GM23248 (cell line): ENCODE results near the gene RRP7A. TPM values are rescaled to one million over a fixed set of nuclear protein-coding genes. Genes with fewer than 3 reads are reported as not detected.
"Not testable (repeated sequence)": the region's sequence is repeated elsewhere in the genome, so short reads cannot be mapped to it uniquely, and the experiment has no call there.

Source experiments
- DNase-seq: peaks from one replicate; pipeline ENCODE4 v3.0.0-alpha.2; 2015
- H2AFZ ChIP-seq: fragments of 200-600 bp; sonication (generic); 2 replicates; pipeline ENCODE4 v1.6.1; 2016; ENCODE audit warnings: antibody characterized with exemption
- H3F3A ChIP-seq: fragments of 200-600 bp; sonication (generic); 2 replicates; pipeline ENCODE4 v1.6.1; 2016; ENCODE audit warnings: mild to moderate bottlenecking, antibody characterized with exemption, mixed run types; ENCODE audit not compliant: insufficient read depth
- H3K27ac ChIP-seq: fragments of 200-600 bp; sonication (generic); 2 replicates; pipeline ENCODE4 v1.5.1; 2016; ENCODE audit warnings: mild to moderate bottlenecking
- H3K27me3 ChIP-seq: fragments of 200-600 bp; sonication (generic); replicated peaks from 2 replicates; pipeline ENCODE4 v1.6.1; 2016; ENCODE audit warnings: mild to moderate bottlenecking; ENCODE audit not compliant: insufficient read depth
- H3K36me3 ChIP-seq: fragments of 200-600 bp; sonication (generic); 2 replicates; pipeline ENCODE4 v1.6.1; 2016; ENCODE audit warnings: low read depth, mild to moderate bottlenecking
- H3K4me1 ChIP-seq: fragments of 200-600 bp; sonication (generic); 2 replicates; pipeline ENCODE4 v1.6.1; 2016; ENCODE audit warnings: mild to moderate bottlenecking; ENCODE audit not compliant: insufficient read depth
- H3K4me2 ChIP-seq: fragments of 200-600 bp; sonication (generic); one replicate; pipeline ENCODE4 v1.6.1; 2016; ENCODE audit warnings: mild to moderate bottlenecking; ENCODE audit not compliant: unreplicated experiment
- H3K4me3 ChIP-seq: fragments of 200-600 bp; sonication (generic); 2 replicates; pipeline ENCODE4 v1.5.1; 2016; ENCODE audit warnings: mild to moderate bottlenecking
- H3K79me2 ChIP-seq: fragments of 200-600 bp; sonication (generic); 2 replicates; pipeline ENCODE4 v1.6.1; 2016; ENCODE audit warnings: mild to moderate bottlenecking; ENCODE audit not compliant: insufficient read depth
- H3K9ac ChIP-seq: fragments of 200-600 bp; sonication (generic); 2 replicates; pipeline ENCODE4 v1.6.1; 2016; ENCODE audit warnings: mild to moderate bottlenecking
- H3K9me2 ChIP-seq: fragments of 200-600 bp; sonication (generic); 2 replicates; pipeline ENCODE4 v1.6.1; 2016; ENCODE audit warnings: mixed run types, mild to moderate bottlenecking, moderate library complexity; ENCODE audit not compliant: insufficient read depth
- H3K9me3 ChIP-seq: fragments of 200-600 bp; sonication (generic); one replicate; pipeline ENCODE4 v1.6.1; 2017; ENCODE audit warnings: low read depth
- H4K20me1 ChIP-seq: fragments of 200-600 bp; sonication (generic); 2 replicates; pipeline ENCODE4 v1.6.0; 2016; ENCODE audit not compliant: insufficient read depth
- EZH2 ChIP-seq: fragments of 200-600 bp; sonication (generic); IDR thresholded peaks from 2 replicates; pipeline ENCODE4 v1.6.1; 2018; ENCODE audit warnings: antibody characterized with exemption, mild to moderate bottlenecking; ENCODE audit not compliant: insufficient read depth, poor library complexity, severe bottlenecking
- EZH2phosphoT487 ChIP-seq: fragments of 200-600 bp; sonication (generic); IDR thresholded peaks from 2 replicates; pipeline ENCODE4 v1.6.1; 2018; ENCODE audit warnings: antibody characterized with exemption, moderate library complexity, mild to moderate bottlenecking, low read depth; ENCODE audit not compliant: insufficient read depth
- WGBS, 2 experiments: methylation state at CpG; one replicate each; pipeline ENCODE4 v1.1.6; 2015 to 2017; ENCODE audit warnings: low lambda C conversion rate in 2 of 2, low coverage in 1 of 2; ENCODE audit errors: missing lambda C conversion rate in 2 of 2; 5-methylcytosine and 5-hydroxymethylcytosine counted together
- in situ Hi-C: fragments of 300-500 bp; cut with MboI; formaldehyde crosslinking; loops from 2 replicates; pipeline ENCODE4 v1.15.0; 2020
- polyA plus RNA-seq: library from polyadenylated mRNA; unstranded; fragments of >200 nt; fragmentation: Nextera tagmentation; extraction: Ambion mirVana; gene quantifications from 2 replicates; pipeline ENCODE4 v1.2.1, GENCODE V29; 2016
- total RNA-seq: library from RNA; depleted of rRNA; stranded (reverse); fragments of >200 nt; shearing (Covaris generic); gene quantifications from 2 replicates; pipeline ENCODE4 v1.2.3, GENCODE V29; 2014

The RRP7A gene
- total and polyA plus RNA-seq, 2 experiments from 2014 or later: 31.7 to 48.2 TPM

DNA sequence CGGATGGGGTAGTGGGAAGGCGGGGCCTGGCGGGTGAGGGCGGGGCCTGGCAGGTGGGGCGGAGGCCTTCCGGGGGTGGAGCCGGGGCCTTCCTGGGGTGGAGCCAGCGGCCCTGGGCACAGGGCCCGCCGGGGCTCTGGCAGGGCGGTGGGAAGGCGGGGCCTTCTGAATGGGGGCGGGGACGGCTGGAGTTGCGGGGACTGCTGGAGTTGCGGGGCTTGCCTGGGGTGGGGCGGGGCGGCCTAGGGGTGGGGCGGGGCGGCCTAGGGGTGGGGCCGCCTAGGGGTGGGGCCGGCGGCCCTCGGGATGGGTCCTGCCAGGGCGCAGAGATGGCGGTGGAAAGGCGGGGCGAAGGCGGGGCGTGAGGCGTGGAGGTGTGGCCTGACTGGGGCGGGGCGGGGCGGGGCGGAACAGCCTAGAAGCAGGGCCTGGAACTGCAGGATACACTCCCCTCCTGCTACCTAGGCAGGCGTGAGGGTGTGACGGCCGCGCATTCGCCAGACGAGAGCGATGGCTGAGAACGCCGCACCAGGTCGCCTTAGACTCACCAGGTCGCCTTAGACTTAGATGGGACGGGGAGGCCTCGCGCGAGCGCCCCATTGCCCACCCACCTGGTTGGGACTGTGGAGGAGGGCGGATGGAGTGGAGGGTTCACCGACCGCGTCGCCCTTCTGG lies 19.3 kb downstream of the RRP7A start:
- no peak overlapping the region for H3K9ac ChIP-seq
- in situ Hi-C loops: no loop called here
- H4K20me1 ChIP-seq: no peaks in the 10 kb centered on the region
- H3K9me2 ChIP-seq: no peaks in the 10 kb centered on the region
- no peaks in the 10 kb centered on the region for H3K27me3 ChIP-seq
- H3K27ac ChIP-seq: no peak overlapping the region
- DNase-seq: peak; percentile 84
- H3K79me2 ChIP-seq: no peaks in the 10 kb centered on the region
- TF ChIP-seq EZH2 (no peak), EZH2phosphoT487 (no peak)
- H3K4me1 ChIP-seq: no peaks in the 10 kb centered on the region
- no peaks in the 10 kb centered on the region for H3F3A ChIP-seq
- no peaks in the 10 kb centered on the region for H3K36me3 ChIP-seq
- H3K4me2 ChIP-seq: no peak overlapping the region
- H3K4me3 ChIP-seq: peak overlapping the region; percentile 42; the same call in 1 of the 2 replicates
- H3K9me3 ChIP-seq: no peaks in the 10 kb centered on the region
- WGBS, 2 experiments: 5 to 8% methylated on average over 16 to 56 of the region's 56 CpGs
- peak overlapping the region; percentile 65 for H2AFZ ChIP-seq

GRCh38 chr22:42499773-42500160 lies 19.8 kb downstream of the RRP7A start:
- H3K27me3 ChIP-seq, H3K27ac ChIP-seq, H3F3A ChIP-seq, H3K9me2 ChIP-seq, H4K20me1 ChIP-seq, H2AFZ ChIP-seq, H3K4me3 ChIP-seq, H3K36me3 ChIP-seq, H3K9ac ChIP-seq, H3K4me2 ChIP-seq, H3K9me3 ChIP-seq, DNase-seq, in situ Hi-C loops, H3K4me1 ChIP-seq, H3K79me2 ChIP-seq: not testable (repeated sequence)
- WGBS, 2 experiments: 76% methylated on average over 14 to 15 of the region's 15 CpGs

GRCh38 chr22:42495533-42496141 lies 24.0 kb downstream of the RRP7A start:
- DNase-seq, H3K4me3 ChIP-seq, H3K9ac ChIP-seq, H3K27me3 ChIP-seq, H3K9me3 ChIP-seq, H3K36me3 ChIP-seq, H3K4me2 ChIP-seq, in situ Hi-C loops, H3F3A ChIP-seq, H3K4me1 ChIP-seq, H3K79me2 ChIP-seq, H3K9me2 ChIP-seq, H2AFZ ChIP-seq, H3K27ac ChIP-seq, H4K20me1 ChIP-seq: not testable (repeated sequence)
- 70 to 72% methylated on average over 10 of the region's 10 CpGs for WGBS, 2 experiments

DNA sequence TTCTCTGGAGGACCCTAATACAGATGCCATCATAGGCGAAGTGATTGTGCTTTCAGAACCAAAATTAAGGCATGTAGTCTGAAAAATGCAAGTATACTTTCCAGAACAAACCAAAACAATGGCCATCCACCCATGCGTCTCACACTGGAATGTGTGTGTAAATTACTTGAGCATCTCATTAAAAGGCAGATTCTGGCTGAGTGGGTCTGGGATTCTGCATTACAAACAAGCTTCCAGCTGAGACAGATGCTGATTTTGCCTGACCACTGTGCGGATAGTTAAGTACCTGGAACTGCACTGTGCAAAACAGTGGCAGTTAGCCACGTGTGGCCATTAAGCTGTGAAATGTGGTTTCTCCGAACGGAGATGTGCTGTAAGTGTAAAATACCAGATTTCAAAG lies 26.2 kb downstream of the RRP7A start:
- no peak for TF ChIP-seq EZH2phosphoT487
- TF ChIP-seq EZH2: no peak
- peaks cover 14% of the 10 kb centered on the region for H3K27me3 ChIP-seq
- no peaks in the 10 kb centered on the region for H3K9me2 ChIP-seq
- no peaks in the 10 kb centered on the region for H3K9me3 ChIP-seq
- no peaks in the 10 kb centered on the region for H3K79me2 ChIP-seq
- H3K9ac ChIP-seq: no peak overlapping the region
- H4K20me1 ChIP-seq: no peaks in the 10 kb centered on the region
- no peak for DNase-seq
- no peak overlapping the region for H3K27ac ChIP-seq
- no peak overlapping the region for H2AFZ ChIP-seq
- in situ Hi-C loops: no loop called here
- H3K4me3 ChIP-seq: no peak overlapping the region
- H3K36me3 ChIP-seq: no peaks in the 10 kb centered on the region
- no peak overlapping the region for H3K4me2 ChIP-seq
- H3F3A ChIP-seq: no peaks in the 10 kb centered on the region
- H3K4me1 ChIP-seq: no peaks in the 10 kb centered on the region
- WGBS, 2 experiments: 33 to 38% methylated on average over 6 of the region's 6 CpGs

DNA sequence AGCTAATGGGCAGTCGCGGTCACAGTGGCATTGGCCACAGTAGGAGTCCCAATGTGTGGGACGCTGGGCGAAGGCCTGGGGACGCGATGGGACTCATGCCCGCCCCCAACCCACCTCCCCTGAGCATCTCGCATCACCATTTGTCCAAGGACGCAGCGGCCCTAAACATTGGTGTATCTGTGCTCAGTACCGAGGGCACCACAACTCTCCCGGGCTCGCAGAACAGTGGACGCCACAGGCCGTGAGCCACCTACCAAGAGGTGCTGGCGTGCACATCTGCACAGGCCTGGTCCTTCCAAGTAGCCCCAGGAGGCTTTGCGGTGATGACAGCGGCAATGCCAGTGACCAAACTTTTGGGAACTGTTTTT lies 27.3 kb downstream of the RRP7A start:
- no peak for DNase-seq
- H4K20me1 ChIP-seq: no peaks in the 10 kb centered on the region
- H3K9me3 ChIP-seq: no peaks in the 10 kb centered on the region
- H3K27me3 ChIP-seq: peaks cover 14% of the 10 kb centered on the region
- H3K79me2 ChIP-seq: no peaks in the 10 kb centered on the region
- H3K27ac ChIP-seq: no peak overlapping the region
- H3F3A ChIP-seq: no peaks in the 10 kb centered on the region
- no peak for TF ChIP-seq EZH2phosphoT487
- no peak for TF ChIP-seq EZH2
- H3K36me3 ChIP-seq: no peaks in the 10 kb centered on the region
- no peak overlapping the region for H3K4me3 ChIP-seq
- no peaks in the 10 kb centered on the region for H3K9me2 ChIP-seq
- WGBS, 2 experiments: 86 to 87% methylated on average over 18 of the region's 18 CpGs
- H3K4me1 ChIP-seq: no peaks in the 10 kb centered on the region
- no peak overlapping the region for H3K9ac ChIP-seq
- in situ Hi-C loops: no loop called here
- no peak overlapping the region for H2AFZ ChIP-seq
- H3K4me2 ChIP-seq: no peak overlapping the region
